Activated CD8-positive, alpha-beta T cell treated with anti-CD3 and anti-CD28 coated beads for 36 hours (primary cell): ENCODE data around the gene ZNF567. TPM values are rescaled to one million over a fixed set of nuclear protein-coding genes. Genes with fewer than 3 reads are reported as not detected.

Experiments
- ATAC-seq: fragments of 200-7000 bp; cut with Tn5 transposase; one replicate; pipeline ENCODE4 v1.10.0; 2021; ENCODE audit warnings: mild to moderate bottlenecking, moderate library complexity
- CTCF ChIA-PET: fragments of 350-600 bp; sonication (Branson Sonifier 250); formaldehyde crosslinking; loops from one replicate; lab custom pipeline; 2021; ENCODE audit warnings: antibody characterized with exemption; lab: Charles Lee
- POLR2A ChIA-PET: fragments of 350-600 bp; sonication (Branson Sonifier 250); formaldehyde crosslinking; loops from one replicate; lab custom pipeline; 2021; ENCODE audit warnings: antibody characterized with exemption; lab: Charles Lee
- DNase-seq: peaks from one replicate; pipeline ENCODE4 v3.0.0-alpha.2; 2020
- H3K27ac Mint-ChIP-seq: one replicate; pipeline ENCODE4 v1.8.0; 2021; ENCODE audit warnings: mild to moderate bottlenecking, mixed read lengths
- H3K27me3 Mint-ChIP-seq: one replicate; pipeline ENCODE4 v1.8.0; 2021; ENCODE audit warnings: mixed read lengths
- H3K36me3 Mint-ChIP-seq: one replicate; pipeline ENCODE4 v1.8.0; 2021; ENCODE audit warnings: low read depth, mixed read lengths
- H3K4me1 Mint-ChIP-seq: one replicate; pipeline ENCODE4 v1.8.0; 2021; ENCODE audit warnings: low read depth, mixed read lengths
- H3K4me3 Mint-ChIP-seq: one replicate; pipeline ENCODE4 v1.8.0; 2021; ENCODE audit warnings: mild to moderate bottlenecking, moderate library complexity, mixed read lengths
- H3K9me3 Mint-ChIP-seq: one replicate; pipeline ENCODE4 v1.8.0; 2021; ENCODE audit warnings: mixed read lengths
- CTCF ChIP-seq: fragments of 200-600 bp; IDR thresholded peaks from one replicate; pipeline ENCODE4 v1.8.0; 2022; ENCODE audit warnings: antibody characterized with exemption, mild to moderate bottlenecking
- intact Hi-C: fragments of 100-400 bp; cut with micrococcal nuclease; formaldehyde crosslinking; loops from one replicate; pipeline ENCODE4 v1.10.0; 2022
- total RNA-seq, 2 experiments: library from RNA; stranded (reverse); gene quantifications; one replicate each; pipeline ENCODE4 v1.2.3, GENCODE V29; 2021

Gene ZNF567
- total RNA-seq, 2 experiments from 2014 or later, result 6.4 to 7.6 TPM

GRCh38 chr19:36665832-36666231, 21.6 kb upstream of the ZNF567 start:
- peaks cover 67% of the 10 kb centered on the region for H3K36me3 Mint-ChIP-seq
- no peak for DNase-seq
- H3K27me3 Mint-ChIP-seq, result no peaks in the 10 kb centered on the region
- intact Hi-C loops, result no loop called here
- TF ChIP-seq CTCF, result no peak
- CTCF ChIA-PET, result no interaction called here
- peaks cover 38% of the 10 kb centered on the region for H3K9me3 Mint-ChIP-seq
- POLR2A ChIA-PET, result interaction anchor here (0.6 to 3.0 kb wide), 5 partner anchors 21 to 551 kb away, joined by 3 to 12 read pairs (median 5); partner anchors contain the start of genes TBCB, ZNF382 and ZNF567
- ATAC-seq, result no peak
- peaks cover 28% of the 10 kb centered on the region for H3K4me1 Mint-ChIP-seq
- peak overlapping the region; percentile 97 for H3K27ac Mint-ChIP-seq
- H3K4me3 Mint-ChIP-seq, result peak overlapping the region; percentile 100

- no peak for ATAC-seq
- CTCF ChIA-PET, result no interaction called here
- Mint-ChIP-seq H3K27ac (no peak overlapping the region), H3K4me3 (peak overlapping the region; percentile 48), H3K36me3 (peaks cover 72% of the 10 kb centered on the region), H3K27me3 (no peaks in the 10 kb centered on the region), H3K9me3 (peaks cover 50% of the 10 kb centered on the region), H3K4me1 (peaks cover 28% of the 10 kb centered on the region)
- POLR2A ChIA-PET, result no interaction called here
- DNase-seq, result no peak
- intact Hi-C loops, result no loop called here
- TF ChIP-seq CTCF, result no peak
Observed at GRCh38 chr19:36668646-36669045, 18.8 kb upstream of the ZNF567 start.

GRCh38 chr19:36672368-36672767, 15.0 kb upstream of the ZNF567 start:
- H3K27me3 Mint-ChIP-seq, result no peaks in the 10 kb centered on the region
- DNase-seq (no peak), ATAC-seq (no peak)
- TF ChIP-seq CTCF, result no peak
- no peak overlapping the region for H3K4me3 Mint-ChIP-seq
- H3K9me3 Mint-ChIP-seq, result peaks cover 41% of the 10 kb centered on the region
- H3K4me1 Mint-ChIP-seq, result peaks cover 14% of the 10 kb centered on the region
- peaks cover 54% of the 10 kb centered on the region for H3K36me3 Mint-ChIP-seq
- POLR2A ChIA-PET, result no interaction called here
- CTCF ChIA-PET, result no interaction called here
- no peak overlapping the region for H3K27ac Mint-ChIP-seq
- intact Hi-C loops, result no loop called here

GRCh38 chr19:36674201-36674600, 13.2 kb upstream of the ZNF567 start:
- DNase-seq, result no peak
- no peak for TF ChIP-seq CTCF
- H3K4me3 Mint-ChIP-seq, result no peak overlapping the region
- H3K27me3 Mint-ChIP-seq, result no peaks in the 10 kb centered on the region
- H3K27ac Mint-ChIP-seq, result no peak overlapping the region
- H3K4me1 Mint-ChIP-seq, result peaks cover 2% of the 10 kb centered on the region
- ATAC-seq, result no peak
- peaks cover 60% of the 10 kb centered on the region for H3K36me3 Mint-ChIP-seq
- H3K9me3 Mint-ChIP-seq, result peaks cover 39% of the 10 kb centered on the region
- ChIA-PET CTCF (interaction anchor here (1.0 kb wide), 1 partner anchor 35 kb away, joined by 3 read pairs; no protein-coding TSS in a partner anchor), POLR2A (no interaction called here)
- intact Hi-C loops, result no loop called here

GRCh38 chr19:36679455-36679854, 8.0 kb upstream of the ZNF567 start:
- Mint-ChIP-seq H3K27me3 (no peaks in the 10 kb centered on the region), H3K9me3 (peaks cover 24% of the 10 kb centered on the region), H3K27ac (no peak overlapping the region), H3K36me3 (peaks cover 56% of the 10 kb centered on the region), H3K4me1 (no peaks in the 10 kb centered on the region), H3K4me3 (no peak overlapping the region)
- ATAC-seq (no peak), DNase-seq (no peak)
- TF ChIP-seq CTCF, result no peak
- intact Hi-C loops, result no loop called here
- ChIA-PET POLR2A (no interaction called here), CTCF (no interaction called here)
